Retinal pigment epithelial cell (primary cell): ENCODE measurements around the gene CCNY.

Experiments
- DNase-seq: peaks from one replicate; pipeline ENCODE4 v3.0.0-alpha.2; 2010; ENCODE audit warnings: low read depth
- H3K4me3 ChIP-seq: 2 replicates; pipeline ENCODE4 v1.5.1; 2011; ENCODE audit warnings: mild to moderate bottlenecking, low read length, control low read depth, moderate library complexity
- TF ChIP-seq, protein P1 (sequence below): conservative IDR thresholded peaks from 2 replicates; pipeline ENCODE4 v1.5.1; 2011; ENCODE audit warnings: low read depth, low read length, control low read depth, inconsistent platforms

CCNY gene

DNA sequence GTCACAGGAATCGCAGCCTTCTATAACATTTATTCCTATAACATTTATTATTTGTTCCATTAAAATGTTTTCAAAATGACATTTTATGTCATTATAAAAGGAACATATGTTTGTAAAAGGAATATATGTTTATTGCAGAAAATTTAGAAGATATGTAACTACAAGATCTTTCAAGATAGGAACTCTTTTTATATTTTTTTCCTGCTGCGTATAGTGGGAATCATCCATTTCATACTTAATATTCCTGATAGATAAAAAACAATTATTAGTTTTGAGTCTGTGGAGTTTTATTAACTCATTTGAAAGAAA lies 55.6 kb downstream of the CCNY start:
- no peak for DNase-seq
- TF ChIP-seq, protein P1, sequence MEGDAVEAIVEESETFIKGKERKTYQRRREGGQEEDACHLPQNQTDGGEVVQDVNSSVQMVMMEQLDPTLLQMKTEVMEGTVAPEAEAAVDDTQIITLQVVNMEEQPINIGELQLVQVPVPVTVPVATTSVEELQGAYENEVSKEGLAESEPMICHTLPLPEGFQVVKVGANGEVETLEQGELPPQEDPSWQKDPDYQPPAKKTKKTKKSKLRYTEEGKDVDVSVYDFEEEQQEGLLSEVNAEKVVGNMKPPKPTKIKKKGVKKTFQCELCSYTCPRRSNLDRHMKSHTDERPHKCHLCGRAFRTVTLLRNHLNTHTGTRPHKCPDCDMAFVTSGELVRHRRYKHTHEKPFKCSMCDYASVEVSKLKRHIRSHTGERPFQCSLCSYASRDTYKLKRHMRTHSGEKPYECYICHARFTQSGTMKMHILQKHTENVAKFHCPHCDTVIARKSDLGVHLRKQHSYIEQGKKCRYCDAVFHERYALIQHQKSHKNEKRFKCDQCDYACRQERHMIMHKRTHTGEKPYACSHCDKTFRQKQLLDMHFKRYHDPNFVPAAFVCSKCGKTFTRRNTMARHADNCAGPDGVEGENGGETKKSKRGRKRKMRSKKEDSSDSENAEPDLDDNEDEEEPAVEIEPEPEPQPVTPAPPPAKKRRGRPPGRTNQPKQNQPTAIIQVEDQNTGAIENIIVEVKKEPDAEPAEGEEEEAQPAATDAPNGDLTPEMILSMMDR = no peak

DNA sequence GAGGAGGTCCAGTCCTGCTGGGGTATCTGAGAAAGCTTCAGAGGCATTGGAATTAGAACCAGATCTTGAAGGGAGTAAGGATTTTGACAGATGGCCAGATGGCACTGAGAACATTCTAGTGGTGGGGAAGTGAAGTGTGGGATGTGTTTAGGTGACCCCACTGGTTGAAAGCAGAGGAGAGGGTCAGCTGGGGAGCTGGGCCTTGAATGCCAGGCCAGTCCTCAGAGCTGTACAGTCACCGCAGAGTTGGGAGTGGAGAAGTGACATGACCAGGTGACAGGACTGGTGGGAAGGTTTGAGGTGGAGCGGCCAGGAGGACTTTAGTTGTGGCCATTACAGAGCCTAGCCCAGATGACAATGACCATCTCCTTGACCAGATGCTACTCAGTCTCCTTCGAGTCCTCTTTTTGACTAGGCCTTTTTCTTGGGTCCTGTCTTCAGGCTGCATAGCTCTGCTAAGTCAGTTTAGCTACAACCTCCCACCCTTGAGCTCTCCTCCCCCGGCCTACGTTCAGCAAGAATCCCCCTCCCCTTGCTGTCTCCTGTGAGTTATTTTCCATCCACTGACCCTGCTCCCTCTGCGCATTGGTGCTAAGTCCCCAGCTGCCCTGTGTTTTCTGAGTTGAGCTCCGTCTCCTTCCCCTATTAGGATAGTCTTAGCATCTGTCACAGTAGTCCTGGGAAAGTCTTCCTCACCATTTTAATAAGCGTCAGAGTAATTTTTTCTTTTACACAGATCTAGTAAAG lies 56.3 kb downstream of the CCNY start:
- DNase-seq = no peak
- H3K4me3 ChIP-seq = no peak overlapping the region
- TF ChIP-seq, protein P1 = no peak

More for the DNA sequence above, 55.6 kb downstream of the CCNY start:
- no peak overlapping the region for H3K4me3 ChIP-seq

DNA sequence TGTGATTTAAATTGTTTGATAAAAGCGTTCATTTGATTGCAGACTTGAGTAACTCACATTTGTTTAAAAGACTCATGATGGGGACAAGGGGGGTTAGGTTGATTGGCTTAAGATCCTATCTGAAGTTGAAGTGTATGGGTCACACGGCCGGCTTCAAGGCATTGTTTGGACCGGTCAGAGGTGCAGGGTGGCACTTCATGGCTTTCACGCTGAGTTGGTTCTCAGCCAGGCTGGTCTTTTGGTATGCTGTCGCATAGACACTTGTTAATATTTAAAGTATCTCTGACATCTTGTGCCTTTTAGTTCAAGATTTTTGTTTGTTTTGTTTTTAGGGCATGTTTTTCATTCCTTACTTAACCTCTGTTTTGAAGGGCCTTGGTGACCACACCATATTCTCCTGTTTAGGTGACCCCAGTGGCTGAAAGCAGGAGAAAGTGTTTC lies 58.1 kb downstream of the CCNY start:
- no peak for DNase-seq
- no peak overlapping the region for H3K4me3 ChIP-seq

DNA sequence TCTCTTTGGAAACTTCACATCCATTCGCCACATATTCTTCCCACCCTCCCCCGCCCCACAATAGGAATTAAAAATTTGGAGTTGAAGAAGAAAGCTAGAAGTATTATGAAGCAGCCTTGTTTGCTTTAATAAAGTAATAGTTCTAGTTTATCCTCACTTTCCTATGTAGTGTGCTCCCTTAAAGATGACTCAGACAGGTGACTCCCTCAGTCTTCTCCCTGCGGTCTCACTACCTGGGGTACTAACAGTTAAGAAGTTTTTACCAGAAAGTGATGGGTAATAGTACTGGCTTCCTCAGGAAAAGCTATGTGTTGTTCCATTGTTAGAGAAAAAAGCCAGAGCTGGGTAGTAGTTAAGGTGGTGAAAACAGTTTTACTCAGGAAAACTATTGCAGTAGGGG lies 58.6 kb downstream of the CCNY start:
- no peak for DNase-seq
- H3K4me3 ChIP-seq = no peak overlapping the region
- TF ChIP-seq, protein P1 = no peak

More for the DNA sequence above, 58.1 kb downstream of the CCNY start:
- TF ChIP-seq, protein P1 = no peak

DNA sequence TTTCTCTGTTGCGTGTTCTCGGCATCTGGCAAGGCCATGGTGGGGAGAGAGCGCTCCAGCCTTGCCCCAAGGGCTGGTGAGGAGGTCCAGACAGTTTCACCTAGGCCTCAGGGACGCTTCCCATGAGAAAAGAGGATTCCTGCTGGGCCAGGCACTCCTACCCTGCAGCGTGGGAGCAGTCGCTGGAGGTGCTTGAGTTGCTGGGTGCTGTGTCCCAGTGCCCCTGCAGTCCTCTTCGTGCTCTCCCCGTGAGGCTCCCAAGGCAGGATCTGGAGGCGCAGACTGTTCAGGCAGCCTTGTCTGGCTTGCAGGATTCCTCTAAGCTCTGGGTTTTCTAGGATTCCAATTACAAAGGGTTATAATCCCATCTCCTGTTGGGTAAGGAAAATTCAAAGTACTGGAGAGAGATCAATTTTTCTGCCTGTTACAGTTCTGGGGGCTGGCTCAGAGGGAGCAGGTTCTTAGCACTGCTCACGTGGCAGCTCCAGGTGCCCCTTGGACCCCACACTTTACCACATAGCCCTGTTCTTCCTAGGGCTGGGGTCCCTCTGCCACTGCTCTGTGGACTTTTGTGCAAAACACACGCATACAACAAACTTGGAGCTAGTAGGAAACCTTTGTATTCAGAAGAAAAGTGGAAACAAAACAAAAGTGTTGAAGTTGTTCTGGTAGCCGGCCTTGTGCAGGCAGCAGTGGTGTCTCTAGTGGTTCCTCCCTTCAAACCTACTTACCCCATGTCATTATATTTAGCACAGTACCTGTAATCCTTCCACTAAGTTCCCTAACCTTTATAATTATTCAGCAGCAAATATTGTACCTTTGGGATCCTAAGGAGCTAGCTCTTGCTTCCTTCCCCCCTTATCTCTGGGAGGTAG lies 60.5 kb downstream of the CCNY start:
- H3K4me3 ChIP-seq = no peak overlapping the region
- TF ChIP-seq, protein P1 = no peak
- DNase-seq = no peak

DNA sequence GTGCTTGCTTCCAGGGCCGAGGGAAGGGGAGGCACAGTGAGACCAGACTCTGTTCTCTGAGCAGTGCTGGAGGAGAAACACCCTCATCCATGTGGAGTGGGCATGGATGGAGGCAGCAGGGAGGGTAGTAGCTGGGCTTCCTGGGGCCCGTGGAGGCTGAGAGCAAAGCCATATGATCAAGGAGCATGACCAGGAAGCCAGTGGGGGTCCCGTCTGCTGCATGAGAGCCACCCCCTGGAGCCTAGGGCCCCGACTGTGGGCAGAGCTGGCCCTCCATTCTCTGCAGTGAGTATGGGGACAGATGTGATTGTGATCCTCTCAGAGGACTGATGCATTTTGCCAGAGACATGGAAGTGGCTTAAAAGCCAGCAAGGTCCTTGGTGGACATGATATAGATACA lies 61.6 kb downstream of the CCNY start:
- TF ChIP-seq, protein P1 = no peak
- H3K4me3 ChIP-seq = no peak overlapping the region
- no peak for DNase-seq

DNA sequence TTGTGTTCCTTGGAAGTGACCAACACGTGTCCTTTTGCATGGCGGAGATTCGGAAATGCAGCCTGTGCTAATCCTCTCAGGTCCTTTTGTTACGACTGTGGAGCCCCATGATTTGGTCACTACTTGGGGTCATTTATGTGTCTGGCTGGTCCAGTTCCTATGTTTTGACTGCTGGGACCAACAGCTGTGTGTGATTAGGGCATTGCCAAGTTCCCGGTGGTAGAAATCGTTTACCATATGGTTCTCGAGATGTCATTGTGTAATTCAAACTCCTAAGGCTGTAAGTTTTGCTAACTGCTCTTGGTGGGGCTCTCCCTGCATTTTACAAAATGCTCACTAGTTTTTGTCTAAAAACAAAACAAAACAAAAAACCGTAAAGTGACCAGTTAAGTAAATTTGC lies 62.0 kb downstream of the CCNY start:
- H3K4me3 ChIP-seq = no peak overlapping the region
- TF ChIP-seq, protein P1 = no peak
- no peak for DNase-seq
